ENCODE data around the gene ZC3H12C.

Gene ZC3H12C

DNA sequence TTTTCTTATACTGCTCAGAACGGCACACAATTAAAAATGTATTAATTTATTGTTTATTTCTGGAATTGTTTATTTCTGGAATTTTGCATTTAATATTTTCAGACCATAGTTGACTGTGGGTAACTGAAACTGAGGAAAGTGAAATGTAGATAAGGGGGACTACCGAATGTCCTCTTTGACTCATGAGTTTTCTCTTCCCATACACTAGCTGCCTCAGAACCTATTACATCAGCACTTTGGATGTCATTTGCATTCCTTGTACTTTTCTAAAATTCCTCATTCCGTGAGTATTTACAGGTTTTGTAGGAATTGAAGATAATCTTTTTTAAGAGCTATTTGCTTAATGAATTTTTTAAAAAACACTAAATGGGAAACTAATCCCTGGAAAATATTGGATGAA lies 29.8 kb downstream of the ZC3H12C start:
- Histone ChIP-seq H3K27me3 (ENCODE audit: insufficient read depth, low read depth, severe bottlenecking) (no peaks in the 10 kb centered on the region), H3K9me3 (ENCODE audit: severe bottlenecking) (no peaks in the 10 kb centered on the region), H3K36me3 (no peaks in the 10 kb centered on the region), H3K27ac (no peak overlapping the region), H3K4me3 (ENCODE audit: low read depth, low read length) (no peak overlapping the region)
- no peak for DNase-seq
- TF ChIP-seq, protein P1, sequence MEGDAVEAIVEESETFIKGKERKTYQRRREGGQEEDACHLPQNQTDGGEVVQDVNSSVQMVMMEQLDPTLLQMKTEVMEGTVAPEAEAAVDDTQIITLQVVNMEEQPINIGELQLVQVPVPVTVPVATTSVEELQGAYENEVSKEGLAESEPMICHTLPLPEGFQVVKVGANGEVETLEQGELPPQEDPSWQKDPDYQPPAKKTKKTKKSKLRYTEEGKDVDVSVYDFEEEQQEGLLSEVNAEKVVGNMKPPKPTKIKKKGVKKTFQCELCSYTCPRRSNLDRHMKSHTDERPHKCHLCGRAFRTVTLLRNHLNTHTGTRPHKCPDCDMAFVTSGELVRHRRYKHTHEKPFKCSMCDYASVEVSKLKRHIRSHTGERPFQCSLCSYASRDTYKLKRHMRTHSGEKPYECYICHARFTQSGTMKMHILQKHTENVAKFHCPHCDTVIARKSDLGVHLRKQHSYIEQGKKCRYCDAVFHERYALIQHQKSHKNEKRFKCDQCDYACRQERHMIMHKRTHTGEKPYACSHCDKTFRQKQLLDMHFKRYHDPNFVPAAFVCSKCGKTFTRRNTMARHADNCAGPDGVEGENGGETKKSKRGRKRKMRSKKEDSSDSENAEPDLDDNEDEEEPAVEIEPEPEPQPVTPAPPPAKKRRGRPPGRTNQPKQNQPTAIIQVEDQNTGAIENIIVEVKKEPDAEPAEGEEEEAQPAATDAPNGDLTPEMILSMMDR (IDR thresholded peaks at IDR 0.05; ENCODE audit: low read depth, low read length), result no peak

DNA sequence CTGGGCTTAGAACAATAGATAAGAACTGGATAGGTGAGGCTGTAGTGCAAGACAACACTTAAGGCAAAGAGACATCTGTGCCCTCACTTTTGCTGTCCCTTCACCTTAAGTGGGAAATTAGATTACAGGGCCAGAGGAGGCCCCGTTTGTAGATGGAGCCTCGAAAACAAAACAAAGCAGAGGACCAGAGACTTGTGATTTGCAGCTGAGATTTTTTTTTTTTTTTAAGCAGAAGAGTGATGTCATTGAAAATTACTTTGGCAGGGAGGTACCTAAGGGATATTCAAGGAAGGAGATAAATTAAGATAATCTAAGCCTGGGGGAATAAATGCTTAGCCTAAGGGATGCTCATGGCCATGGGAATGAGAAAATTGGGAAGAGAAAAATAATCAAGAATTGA lies 31.4 kb downstream of the ZC3H12C start:
- H3K9me3 ChIP-seq (ENCODE audit: severe bottlenecking), result no peaks in the 10 kb centered on the region
- no peaks in the 10 kb centered on the region for H3K36me3 ChIP-seq
- DNase-seq, result no peak
- TF ChIP-seq, protein P1 (IDR thresholded peaks at IDR 0.05; ENCODE audit: low read depth, low read length), result no peak
- no peak overlapping the region for H3K27ac ChIP-seq
- H3K27me3 ChIP-seq (ENCODE audit: insufficient read depth, low read depth, severe bottlenecking), result no peaks in the 10 kb centered on the region
- H3K4me3 ChIP-seq (ENCODE audit: low read depth, low read length), result no peak overlapping the region

DNA sequence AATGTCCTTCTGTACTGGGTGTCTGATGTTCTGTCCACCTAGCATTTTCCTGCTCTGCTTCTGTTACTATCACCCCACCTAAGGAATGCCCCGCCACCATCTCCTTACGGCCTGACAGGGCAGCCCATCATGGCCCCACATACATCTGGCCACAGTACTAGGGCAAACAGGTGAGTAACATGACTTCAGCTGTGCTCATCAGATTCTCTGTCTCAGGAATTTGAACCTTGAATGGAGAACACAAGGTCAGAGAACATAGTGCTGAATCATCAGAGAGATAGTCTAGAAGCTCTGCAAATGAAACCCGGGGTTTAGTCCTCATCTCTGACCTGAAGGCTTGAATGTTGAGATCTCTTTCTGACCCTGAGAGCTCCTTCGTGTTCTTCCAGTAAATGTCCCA lies 32.4 kb downstream of the ZC3H12C start:
- H3K27ac ChIP-seq, result no peak overlapping the region
- no peak overlapping the region for H3K4me3 ChIP-seq (ENCODE audit: low read depth, low read length)
- DNase-seq, result no peak
- H3K9me3 ChIP-seq (ENCODE audit: severe bottlenecking), result no peaks in the 10 kb centered on the region
- TF ChIP-seq, protein P1 (IDR thresholded peaks at IDR 0.05; ENCODE audit: low read depth, low read length), result no peak
- H3K27me3 ChIP-seq (ENCODE audit: insufficient read depth, low read depth, severe bottlenecking), result no peaks in the 10 kb centered on the region
- H3K36me3 ChIP-seq, result no peaks in the 10 kb centered on the region

DNA sequence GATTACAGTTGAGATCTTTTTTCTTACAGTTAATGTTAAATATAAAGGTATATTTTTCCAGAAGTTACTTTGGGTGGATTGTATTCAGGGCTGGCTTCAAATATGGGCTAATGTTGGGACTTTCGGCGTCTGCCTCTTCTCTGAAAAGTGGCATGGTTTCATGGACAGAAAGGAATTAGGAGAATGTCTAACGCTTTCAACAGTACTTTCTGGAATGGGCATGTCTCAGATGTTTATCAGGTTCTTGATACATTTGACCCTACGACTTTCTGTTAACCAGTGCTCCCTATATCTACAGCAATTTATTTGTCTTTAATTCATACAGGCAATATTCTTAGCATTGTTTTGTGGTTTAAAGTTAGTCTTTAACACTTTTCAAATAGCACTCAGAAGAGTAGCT lies 33.7 kb downstream of the ZC3H12C start:
- Histone ChIP-seq H3K9me3 (ENCODE audit: severe bottlenecking) (no peaks in the 10 kb centered on the region), H3K36me3 (no peaks in the 10 kb centered on the region), H3K27ac (no peak overlapping the region), H3K4me3 (ENCODE audit: low read depth, low read length) (no peak overlapping the region), H3K27me3 (ENCODE audit: insufficient read depth, low read depth, severe bottlenecking) (no peaks in the 10 kb centered on the region)
- TF ChIP-seq, protein P1 (IDR thresholded peaks at IDR 0.05; ENCODE audit: low read depth, low read length), result no peak
- DNase-seq, result no peak

DNA sequence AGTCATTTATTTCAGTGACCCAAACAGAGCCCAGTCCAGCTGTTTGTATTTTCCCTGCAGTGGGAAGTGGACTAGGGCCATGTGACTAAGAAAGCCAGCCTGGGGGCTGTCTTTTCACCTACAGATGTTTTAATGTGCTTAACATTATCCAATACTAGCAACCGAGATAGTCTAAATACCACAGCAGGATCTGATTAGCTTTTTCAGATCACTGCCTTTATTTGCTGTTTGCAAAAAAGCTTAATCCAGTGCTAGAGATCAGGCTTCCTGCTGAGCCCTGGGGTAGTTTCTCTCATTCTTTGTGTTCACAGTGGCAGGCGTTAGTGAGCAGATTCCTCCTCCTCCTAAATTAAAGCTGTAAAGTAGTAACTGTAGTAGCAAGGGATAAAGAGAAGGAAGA lies 35.0 kb downstream of the ZC3H12C start:
- peak; percentile 21 for DNase-seq
- TF ChIP-seq, protein P1 (IDR thresholded peaks at IDR 0.05; ENCODE audit: low read depth, low read length), result no peak

DNA sequence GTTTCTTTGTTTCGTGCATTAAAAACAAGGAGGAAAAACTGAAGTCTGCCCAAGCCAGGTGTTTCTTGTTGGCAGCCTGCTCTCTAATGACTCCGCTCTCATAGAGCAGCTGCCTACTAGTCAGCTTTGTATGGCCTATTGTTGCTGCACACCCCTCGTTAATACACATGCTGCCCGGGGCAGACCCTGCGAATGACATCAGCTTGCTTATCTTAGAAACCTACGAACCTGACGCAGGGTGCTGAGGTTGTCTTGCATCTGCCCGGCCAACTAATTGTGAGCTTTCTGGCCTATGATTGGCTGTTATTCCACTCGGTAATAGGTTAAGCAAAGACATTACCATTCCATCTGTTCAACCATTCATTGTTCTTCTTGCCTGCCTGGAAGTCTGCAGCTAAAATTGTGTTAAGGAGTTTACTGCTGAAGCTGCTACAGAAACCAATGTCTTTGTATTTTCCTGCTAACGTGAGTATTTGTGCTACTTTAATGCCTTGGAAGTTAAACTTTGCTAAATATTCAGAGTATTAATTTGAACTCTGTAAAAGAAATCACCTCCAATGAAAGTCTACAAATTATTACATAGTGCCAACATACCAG lies 37.5 kb downstream of the ZC3H12C start:
- no peak overlapping the region for H3K27ac ChIP-seq
- no peak for DNase-seq
- no peaks in the 10 kb centered on the region for H3K9me3 ChIP-seq (ENCODE audit: severe bottlenecking)
- TF ChIP-seq, protein P1 (IDR thresholded peaks at IDR 0.05; ENCODE audit: low read depth, low read length), result no peak
- no peaks in the 10 kb centered on the region for H3K27me3 ChIP-seq (ENCODE audit: insufficient read depth, low read depth, severe bottlenecking)
- no peaks in the 10 kb centered on the region for H3K36me3 ChIP-seq
- H3K4me3 ChIP-seq (ENCODE audit: low read depth, low read length), result no peak overlapping the region

More for the DNA sequence above, 35.0 kb downstream of the ZC3H12C start:
- Histone ChIP-seq H3K9me3 (ENCODE audit: severe bottlenecking) (no peaks in the 10 kb centered on the region), H3K36me3 (no peaks in the 10 kb centered on the region), H3K4me3 (ENCODE audit: low read depth, low read length) (no peak overlapping the region), H3K27ac (no peak overlapping the region), H3K27me3 (ENCODE audit: insufficient read depth, low read depth, severe bottlenecking) (no peaks in the 10 kb centered on the region)
